Nephron progenitor cell (in vitro differentiated cells): ENCODE measurements around the gene SLC29A3.

Experiments used
- DNase-seq: peaks from one replicate; pipeline ENCODE4 v3.0.0; 2021
- H3K27ac Mint-ChIP-seq: 2 replicates; pipeline ENCODE4 v1.8.0; 2021; ENCODE audit warnings: mild to moderate bottlenecking, moderate library complexity, mixed read lengths
- H3K27me3 Mint-ChIP-seq: 2 replicates; pipeline ENCODE4 v1.8.0; 2021; ENCODE audit warnings: mild to moderate bottlenecking, low read depth, mixed read lengths; ENCODE audit not compliant: poor library complexity
- H3K36me3 Mint-ChIP-seq: 2 replicates; pipeline ENCODE4 v1.8.0; 2021; ENCODE audit warnings: low read depth, mixed read lengths
- H3K4me1 Mint-ChIP-seq: 2 replicates; pipeline ENCODE4 v1.8.0; 2021; ENCODE audit warnings: mixed read lengths
- H3K4me3 Mint-ChIP-seq: 2 replicates; pipeline ENCODE4 v1.8.0; 2021; ENCODE audit warnings: mild to moderate bottlenecking, moderate library complexity, mixed read lengths
- H3K9me3 Mint-ChIP-seq: 2 replicates; pipeline ENCODE4 v1.8.0; 2021; ENCODE audit warnings: mild to moderate bottlenecking, moderate library complexity, mixed read lengths
- TF ChIP-seq, protein P1 (sequence below): fragments of 200-600 bp; sonication (generic); IDR thresholded peaks from 2 replicates; pipeline ENCODE4 v1.5.0; 2021; ENCODE audit warnings: antibody characterized with exemption

The SLC29A3 gene

DNA sequence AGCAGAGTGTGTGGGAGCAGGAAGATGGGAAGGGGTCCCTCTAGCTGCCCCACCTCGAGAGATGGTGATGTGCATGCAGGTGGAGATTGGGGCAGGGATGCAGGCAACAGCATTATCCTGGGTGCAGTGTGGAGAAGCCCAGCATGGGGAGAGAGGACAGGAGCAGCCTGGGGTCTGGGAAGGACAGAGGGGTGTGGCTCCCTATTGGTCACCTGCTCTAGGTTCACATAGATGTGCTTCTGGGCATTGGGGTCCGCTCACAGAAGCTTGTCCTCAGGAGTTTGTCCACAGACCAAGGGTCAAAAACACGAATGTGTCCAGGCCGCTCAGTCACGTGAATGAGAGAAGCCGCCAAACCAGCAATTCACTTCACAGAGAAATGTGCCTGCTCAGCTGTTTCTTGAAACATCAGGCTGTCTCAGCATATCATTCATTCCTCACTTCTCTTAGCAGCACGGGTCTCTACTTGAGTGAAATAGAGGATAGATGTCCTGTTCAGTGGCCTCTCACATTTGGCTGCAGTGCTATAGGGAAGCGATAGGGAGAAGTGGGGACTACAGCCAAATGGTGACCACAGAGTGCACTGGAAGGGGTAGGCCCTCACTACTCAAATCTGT, 11.5 kb upstream of the SLC29A3 start:
- Mint-ChIP-seq H3K36me3 (no peaks in the 10 kb centered on the region), H3K4me3 (no peak overlapping the region), H3K27ac (no peak overlapping the region), H3K27me3 (peaks cover 18% of the 10 kb centered on the region), H3K4me1 (peaks cover 28% of the 10 kb centered on the region), H3K9me3 (no peaks in the 10 kb centered on the region)
- DNase-seq, result no peak
- TF ChIP-seq, protein P1, sequence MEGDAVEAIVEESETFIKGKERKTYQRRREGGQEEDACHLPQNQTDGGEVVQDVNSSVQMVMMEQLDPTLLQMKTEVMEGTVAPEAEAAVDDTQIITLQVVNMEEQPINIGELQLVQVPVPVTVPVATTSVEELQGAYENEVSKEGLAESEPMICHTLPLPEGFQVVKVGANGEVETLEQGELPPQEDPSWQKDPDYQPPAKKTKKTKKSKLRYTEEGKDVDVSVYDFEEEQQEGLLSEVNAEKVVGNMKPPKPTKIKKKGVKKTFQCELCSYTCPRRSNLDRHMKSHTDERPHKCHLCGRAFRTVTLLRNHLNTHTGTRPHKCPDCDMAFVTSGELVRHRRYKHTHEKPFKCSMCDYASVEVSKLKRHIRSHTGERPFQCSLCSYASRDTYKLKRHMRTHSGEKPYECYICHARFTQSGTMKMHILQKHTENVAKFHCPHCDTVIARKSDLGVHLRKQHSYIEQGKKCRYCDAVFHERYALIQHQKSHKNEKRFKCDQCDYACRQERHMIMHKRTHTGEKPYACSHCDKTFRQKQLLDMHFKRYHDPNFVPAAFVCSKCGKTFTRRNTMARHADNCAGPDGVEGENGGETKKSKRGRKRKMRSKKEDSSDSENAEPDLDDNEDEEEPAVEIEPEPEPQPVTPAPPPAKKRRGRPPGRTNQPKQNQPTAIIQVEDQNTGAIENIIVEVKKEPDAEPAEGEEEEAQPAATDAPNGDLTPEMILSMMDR, result no peak

DNA sequence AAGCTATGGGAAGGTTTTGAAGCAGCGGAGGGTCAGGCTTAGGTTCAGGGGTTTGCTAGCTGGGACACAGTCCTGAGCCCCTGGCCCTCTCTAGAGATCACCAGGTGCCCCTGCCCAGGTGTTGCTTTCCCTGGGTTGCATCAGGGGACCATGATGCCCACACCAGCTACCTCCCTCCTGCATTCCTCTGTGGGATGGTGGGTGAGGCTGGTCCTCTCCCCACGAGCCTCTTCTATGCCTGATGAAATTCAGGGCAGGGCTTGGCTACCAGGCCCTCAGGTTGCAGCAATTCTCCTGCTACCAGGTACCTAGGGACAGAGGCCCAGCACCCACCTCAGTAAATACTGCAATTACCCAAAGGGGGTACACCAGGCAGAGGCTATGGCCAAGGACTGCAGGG, 10.8 kb upstream of the SLC29A3 start:
- Mint-ChIP-seq H3K36me3 (no peaks in the 10 kb centered on the region), H3K27ac (no peak overlapping the region), H3K27me3 (peaks cover 19% of the 10 kb centered on the region), H3K9me3 (no peaks in the 10 kb centered on the region), H3K4me1 (peaks cover 35% of the 10 kb centered on the region), H3K4me3 (no peak overlapping the region)
- no peak for DNase-seq
- TF ChIP-seq, protein P1, result no peak

DNA sequence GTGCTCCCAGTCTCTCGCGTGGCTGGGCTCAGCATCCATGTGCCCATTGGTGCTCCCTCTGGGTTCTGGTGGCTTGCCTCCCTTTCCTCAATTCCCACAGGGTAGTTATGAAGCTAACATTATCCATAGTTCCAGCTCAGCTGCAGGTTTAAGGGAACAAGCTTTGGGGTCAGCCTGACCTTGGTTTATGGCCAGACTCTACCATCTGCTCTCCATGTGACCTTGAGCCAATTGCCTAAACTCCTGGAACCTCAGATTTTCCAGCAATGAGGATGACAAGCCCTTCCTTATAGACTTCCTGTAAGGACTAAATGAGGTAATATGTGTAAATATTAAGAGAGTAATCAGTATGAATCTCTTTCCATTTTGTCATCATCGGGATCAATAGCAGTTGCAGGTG, 10.1 kb upstream of the SLC29A3 start:
- TF ChIP-seq, protein P1, result no peak
- peaks cover 21% of the 10 kb centered on the region for H3K27me3 Mint-ChIP-seq
- H3K27ac Mint-ChIP-seq, result no peak overlapping the region
- no peaks in the 10 kb centered on the region for H3K36me3 Mint-ChIP-seq
- no peak overlapping the region for H3K4me3 Mint-ChIP-seq
- H3K4me1 Mint-ChIP-seq, result peaks cover 41% of the 10 kb centered on the region
- H3K9me3 Mint-ChIP-seq, result no peaks in the 10 kb centered on the region
- DNase-seq, result no peak

DNA sequence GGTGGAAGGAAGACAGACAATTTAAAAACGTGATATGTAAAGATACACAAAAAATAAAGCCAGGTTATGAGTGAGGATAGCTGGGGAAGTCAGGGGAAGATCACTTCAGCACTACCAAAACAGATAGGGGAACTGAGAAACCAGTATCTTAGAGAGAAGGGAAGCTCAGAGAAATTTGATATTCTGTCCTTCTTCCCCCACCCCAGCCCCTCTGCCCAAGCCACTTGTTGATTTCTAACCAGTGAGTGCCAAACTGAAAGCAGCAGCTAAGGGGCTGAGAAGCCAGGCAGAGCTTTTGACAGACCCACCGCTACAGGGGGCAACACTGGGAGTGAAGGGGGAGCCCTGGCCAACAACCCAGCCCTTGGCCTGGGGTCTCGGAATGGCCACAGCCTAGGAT, 9.1 kb upstream of the SLC29A3 start:
- Mint-ChIP-seq H3K36me3 (no peaks in the 10 kb centered on the region), H3K4me1 (peaks cover 41% of the 10 kb centered on the region), H3K9me3 (no peaks in the 10 kb centered on the region)

DNA sequence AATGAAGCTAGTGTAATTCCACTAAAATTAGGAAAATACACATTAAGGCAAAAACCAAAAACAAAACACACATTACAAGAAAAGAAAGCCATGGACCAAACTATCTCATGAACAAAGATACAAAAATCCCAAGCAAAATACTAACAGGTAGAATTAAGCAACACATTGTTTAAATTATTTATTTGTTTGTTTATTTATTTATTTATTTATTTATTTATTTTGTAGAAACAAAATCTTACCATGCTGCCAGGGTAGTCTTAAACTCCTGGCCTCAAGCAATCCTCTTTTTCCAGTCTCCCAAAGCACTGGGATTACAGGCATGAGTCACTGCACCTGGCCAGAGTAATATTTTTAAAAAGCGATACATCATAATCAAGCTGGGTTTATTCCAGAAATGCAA, 6.8 kb upstream of the SLC29A3 start:
- no peaks in the 10 kb centered on the region for H3K36me3 Mint-ChIP-seq
- H3K27ac Mint-ChIP-seq, result no peak overlapping the region
- H3K27me3 Mint-ChIP-seq, result peaks cover 26% of the 10 kb centered on the region
- H3K4me3 Mint-ChIP-seq, result no peak overlapping the region
- peaks cover 47% of the 10 kb centered on the region for H3K4me1 Mint-ChIP-seq
- H3K9me3 Mint-ChIP-seq, result no peaks in the 10 kb centered on the region
- DNase-seq, result no peak
- TF ChIP-seq, protein P1, result no peak

More for the DNA sequence above, 9.1 kb upstream of the SLC29A3 start:
- TF ChIP-seq, protein P1, result no peak
- Mint-ChIP-seq H3K27me3 (peaks cover 21% of the 10 kb centered on the region), H3K27ac (no peak overlapping the region), H3K4me3 (no peak overlapping the region)
- no peak for DNase-seq
